WTC11 (cell line): Measurements from ENCODE around the gene TOMM40L. TPM values are rescaled to one million over a fixed set of nuclear protein-coding genes. Genes with fewer than 3 reads are reported as not detected.

Experiments used
- ATAC-seq: fragments of 200-7000 bp; cut with Tn5 transposase; 2 replicates; pipeline ENCODE4 v1.10.0; 2021; ENCODE audit warnings: mild to moderate bottlenecking, moderate library complexity
- CTCF ChIA-PET: fragments of 300-600 bp; sonication (Branson Sonifier 250); formaldehyde crosslinking; loops from one replicate; lab custom pipeline; 2021; ENCODE audit warnings: antibody characterized with exemption; lab: Charles Lee
- POLR2A ChIA-PET: fragments of 350-600 bp; sonication (Branson Sonifier 250); formaldehyde crosslinking; loops from one replicate; lab custom pipeline; 2021; ENCODE audit warnings: antibody characterized with exemption; lab: Charles Lee
- DNase-seq: peaks from one replicate; pipeline ENCODE4 v3.0.0; 2021; ENCODE audit warnings: low spot score
- H3K27ac Mint-ChIP-seq: 2 replicates; pipeline ENCODE4 v1.8.0; 2021; ENCODE audit warnings: mixed read lengths
- H3K27me3 Mint-ChIP-seq: 2 replicates; pipeline ENCODE4 v1.8.0; 2021; ENCODE audit warnings: low read depth, mild to moderate bottlenecking, moderate library complexity, mixed read lengths
- H3K36me3 Mint-ChIP-seq: 2 replicates; pipeline ENCODE4 v1.8.0; 2021; ENCODE audit warnings: mixed read lengths
- H3K4me1 Mint-ChIP-seq: 2 replicates; pipeline ENCODE4 v1.8.0; 2022; ENCODE audit warnings: mixed read lengths
- H3K4me3 Mint-ChIP-seq: 2 replicates; pipeline ENCODE4 v1.8.0; 2021; ENCODE audit warnings: mild to moderate bottlenecking, moderate library complexity, mixed read lengths
- H3K9me3 Mint-ChIP-seq: 2 replicates; pipeline ENCODE4 v1.8.0; 2021; ENCODE audit warnings: mixed read lengths
- CBFB ChIP-seq: sonication (generic); formaldehyde crosslinking; IDR thresholded peaks from 2 replicates; pipeline ENCODE4 v1.8.1; 2022; ENCODE audit warnings: mild to moderate bottlenecking, low read depth, missing genetic modification reagents
- CREB1 ChIP-seq: sonication (generic); formaldehyde crosslinking; IDR thresholded peaks from 2 replicates; pipeline ENCODE4 v1.8.0; 2023; ENCODE audit warnings: mild to moderate bottlenecking, missing genetic modification reagents
- ESRRA ChIP-seq: sonication (generic); formaldehyde crosslinking; IDR thresholded peaks from 2 replicates; pipeline ENCODE4 v1.8.1; 2022; ENCODE audit warnings: mild to moderate bottlenecking, missing genetic modification reagents, borderline replicate concordance
- GABPB1 ChIP-seq: sonication (generic); formaldehyde crosslinking; IDR thresholded peaks from 2 replicates; pipeline ENCODE4 v1.8.1; 2023; ENCODE audit warnings: mild to moderate bottlenecking, missing genetic modification reagents
- JUN ChIP-seq: sonication (generic); formaldehyde crosslinking; IDR thresholded peaks from 2 replicates; pipeline ENCODE4 v1.8.0; 2023; ENCODE audit warnings: mild to moderate bottlenecking, missing genetic modification reagents
- TEAD1 ChIP-seq: sonication (generic); formaldehyde crosslinking; IDR thresholded peaks from 2 replicates; pipeline ENCODE4 v1.8.0; 2022; ENCODE audit warnings: mild to moderate bottlenecking, missing genetic modification reagents
- total RNA-seq: library from RNA; stranded (reverse); gene quantifications from 3 replicates; pipeline ENCODE4 v1.2.3, GENCODE V29; 2021
- TF ChIP-seq, protein P1 (sequence below): sonication (generic); formaldehyde crosslinking; IDR thresholded peaks from 2 replicates; pipeline ENCODE4 v1.8.1; 2023; ENCODE audit warnings: mild to moderate bottlenecking, missing genetic modification reagents, moderate library complexity
- TF ChIP-seq, protein P2 (sequence below): sonication (generic); formaldehyde crosslinking; IDR thresholded peaks from 2 replicates; pipeline ENCODE4 v1.8.1; 2022; ENCODE audit warnings: low read depth, missing genetic modification reagents, borderline replicate concordance
- TF ChIP-seq, protein P3 (sequence below): sonication (generic); formaldehyde crosslinking; IDR thresholded peaks from 2 replicates; pipeline ENCODE4 v1.8.0; 2022; ENCODE audit warnings: mild to moderate bottlenecking, missing genetic modification reagents
- TF ChIP-seq, protein P4 (sequence below): sonication (generic); formaldehyde crosslinking; IDR thresholded peaks from 2 replicates; pipeline ENCODE4 v1.8.0; 2023; ENCODE audit warnings: missing genetic modification reagents, mild to moderate bottlenecking, borderline replicate concordance
- TF ChIP-seq, protein P5 (sequence below): sonication (generic); formaldehyde crosslinking; IDR thresholded peaks from 2 replicates; pipeline ENCODE4 v1.8.0; 2022; ENCODE audit warnings: mild to moderate bottlenecking, missing genetic modification reagents
- TF ChIP-seq, protein P6 (sequence below): fragments of 250-450 bp; sonication (Bioruptor Pico); IDR thresholded peaks from 2 replicates; pipeline ENCODE4 v1.9.0; 2021; ENCODE audit warnings: mild to moderate bottlenecking
- TF ChIP-seq, protein P7 (sequence below): sonication (generic); formaldehyde crosslinking; IDR thresholded peaks from 2 replicates; pipeline ENCODE4 v1.8.0; 2023; ENCODE audit warnings: missing genetic modification reagents

The TOMM40L gene
- total RNA-seq, 1 experiment from 2014 or later = 16.9 TPM

DNA sequence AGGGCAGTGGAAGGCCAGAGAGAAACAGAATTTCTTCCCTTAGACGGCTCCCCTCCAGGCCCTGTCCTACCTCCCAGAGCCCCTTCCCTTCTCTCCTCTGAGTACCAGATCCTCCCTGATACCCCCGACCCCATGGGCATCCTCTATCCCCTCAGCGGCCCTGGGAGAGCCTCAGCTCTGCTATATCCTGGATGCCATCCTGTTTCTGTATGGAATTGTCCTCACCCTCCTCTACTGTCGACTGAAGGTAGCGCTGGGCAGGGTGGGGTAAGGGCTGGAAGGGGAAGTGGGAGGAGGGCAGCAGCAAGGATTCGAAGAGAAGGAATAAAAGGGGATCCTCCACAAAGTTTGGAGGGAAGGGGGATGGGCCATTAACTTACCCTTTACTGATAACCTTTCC, 8.0 kb upstream of the TOMM40L start:
- no peak overlapping the region for H3K27ac Mint-ChIP-seq
- ChIA-PET CTCF (interaction anchor here (1.3 to 3.5 kb wide), 4 partner anchors 8 to 88 kb away, joined by 3 to 29 read pairs (median 6); partner anchors contain the start of gene TOMM40L), POLR2A (interaction anchor here (1.4 kb wide), 1 partner anchor 8 kb away, joined by 5 read pairs; the partner anchor contains the start of gene TOMM40L)
- H3K9me3 Mint-ChIP-seq = no peaks in the 10 kb centered on the region
- ATAC-seq = 0 out of 2 replicates have a peak, but pooled peaks have one; percentile 8
- H3K4me1 Mint-ChIP-seq = peaks cover 33% of the 10 kb centered on the region
- no peak overlapping the region for H3K4me3 Mint-ChIP-seq
- TF ChIP-seq, protein P1, sequence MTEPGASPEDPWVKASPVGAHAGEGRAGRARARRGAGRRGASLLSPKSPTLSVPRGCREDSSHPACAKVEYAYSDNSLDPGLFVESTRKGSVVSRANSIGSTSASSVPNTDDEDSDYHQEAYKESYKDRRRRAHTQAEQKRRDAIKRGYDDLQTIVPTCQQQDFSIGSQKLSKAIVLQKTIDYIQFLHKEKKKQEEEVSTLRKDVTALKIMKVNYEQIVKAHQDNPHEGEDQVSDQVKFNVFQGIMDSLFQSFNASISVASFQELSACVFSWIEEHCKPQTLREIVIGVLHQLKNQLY = no peak
- no peak for TF ChIP-seq CBFB (CRISPR knock-in tag)
- H3K36me3 Mint-ChIP-seq = peaks cover 22% of the 10 kb centered on the region
- no peak for DNase-seq
- no peaks in the 10 kb centered on the region for H3K27me3 Mint-ChIP-seq

DNA sequence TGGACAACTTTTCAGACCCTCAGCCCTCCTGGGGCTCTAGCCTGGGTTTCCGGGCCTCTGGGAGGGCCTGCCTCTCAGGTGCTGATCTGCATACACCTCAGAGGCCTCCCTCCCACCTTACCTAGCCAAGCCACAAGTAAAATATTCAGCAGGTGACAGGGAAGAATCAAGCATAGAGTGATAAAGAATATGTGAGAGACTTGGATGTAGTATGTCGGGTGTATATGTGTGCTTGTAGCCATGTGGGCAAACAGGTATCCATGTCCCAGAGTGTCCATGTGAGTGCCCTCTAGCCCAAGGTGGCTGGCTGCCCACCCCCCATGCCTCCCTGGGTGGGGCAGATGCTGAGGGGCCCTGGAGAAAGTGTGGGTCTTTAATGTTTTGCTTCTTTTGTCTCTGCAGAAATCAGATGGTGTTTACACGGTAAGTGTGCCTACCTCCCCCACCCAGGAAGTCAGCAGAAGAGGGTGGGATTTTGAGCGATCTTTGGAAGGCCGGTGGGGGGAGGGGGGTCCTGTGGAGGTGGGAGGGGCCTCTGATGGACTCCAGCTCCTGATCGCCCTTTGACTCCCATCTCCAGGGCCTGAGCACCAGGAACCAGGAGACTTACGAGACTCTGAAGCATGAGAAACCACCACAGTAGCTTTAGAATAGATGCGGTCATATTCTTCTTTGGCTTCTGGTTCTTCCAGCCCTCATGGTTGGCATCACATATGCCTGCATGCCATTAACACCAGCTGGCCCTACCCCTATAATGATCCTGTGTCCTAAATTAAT, 7.4 kb upstream of the TOMM40L start:
- H3K27ac Mint-ChIP-seq = no peak overlapping the region; the same call in 1 of the 2 replicates
- H3K9me3 Mint-ChIP-seq = no peaks in the 10 kb centered on the region
- POLR2A ChIA-PET = no interaction called here
- DNase-seq (no peak), ATAC-seq (peak; percentile 23; the same call in 1 of the 2 replicates)
- H3K36me3 Mint-ChIP-seq = peaks cover 15% of the 10 kb centered on the region
- TF ChIP-seq, protein P2, sequence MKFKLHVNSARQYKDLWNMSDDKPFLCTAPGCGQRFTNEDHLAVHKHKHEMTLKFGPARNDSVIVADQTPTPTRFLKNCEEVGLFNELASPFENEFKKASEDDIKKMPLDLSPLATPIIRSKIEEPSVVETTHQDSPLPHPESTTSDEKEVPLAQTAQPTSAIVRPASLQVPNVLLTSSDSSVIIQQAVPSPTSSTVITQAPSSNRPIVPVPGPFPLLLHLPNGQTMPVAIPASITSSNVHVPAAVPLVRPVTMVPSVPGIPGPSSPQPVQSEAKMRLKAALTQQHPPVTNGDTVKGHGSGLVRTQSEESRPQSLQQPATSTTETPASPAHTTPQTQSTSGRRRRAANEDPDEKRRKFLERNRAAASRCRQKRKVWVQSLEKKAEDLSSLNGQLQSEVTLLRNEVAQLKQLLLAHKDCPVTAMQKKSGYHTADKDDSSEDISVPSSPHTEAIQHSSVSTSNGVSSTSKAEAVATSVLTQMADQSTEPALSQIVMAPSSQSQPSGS (CRISPR knock-in tag) = no peak
- TF ChIP-seq, protein P3, sequence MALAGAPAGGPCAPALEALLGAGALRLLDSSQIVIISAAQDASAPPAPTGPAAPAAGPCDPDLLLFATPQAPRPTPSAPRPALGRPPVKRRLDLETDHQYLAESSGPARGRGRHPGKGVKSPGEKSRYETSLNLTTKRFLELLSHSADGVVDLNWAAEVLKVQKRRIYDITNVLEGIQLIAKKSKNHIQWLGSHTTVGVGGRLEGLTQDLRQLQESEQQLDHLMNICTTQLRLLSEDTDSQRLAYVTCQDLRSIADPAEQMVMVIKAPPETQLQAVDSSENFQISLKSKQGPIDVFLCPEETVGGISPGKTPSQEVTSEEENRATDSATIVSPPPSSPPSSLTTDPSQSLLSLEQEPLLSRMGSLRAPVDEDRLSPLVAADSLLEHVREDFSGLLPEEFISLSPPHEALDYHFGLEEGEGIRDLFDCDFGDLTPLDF (CRISPR knock-in tag) = no peak
- TF ChIP-seq GABPB1 (CRISPR knock-in tag) = peak; percentile 22; the same call in 1 of the 2 replicates
- TF ChIP-seq, protein P4, sequence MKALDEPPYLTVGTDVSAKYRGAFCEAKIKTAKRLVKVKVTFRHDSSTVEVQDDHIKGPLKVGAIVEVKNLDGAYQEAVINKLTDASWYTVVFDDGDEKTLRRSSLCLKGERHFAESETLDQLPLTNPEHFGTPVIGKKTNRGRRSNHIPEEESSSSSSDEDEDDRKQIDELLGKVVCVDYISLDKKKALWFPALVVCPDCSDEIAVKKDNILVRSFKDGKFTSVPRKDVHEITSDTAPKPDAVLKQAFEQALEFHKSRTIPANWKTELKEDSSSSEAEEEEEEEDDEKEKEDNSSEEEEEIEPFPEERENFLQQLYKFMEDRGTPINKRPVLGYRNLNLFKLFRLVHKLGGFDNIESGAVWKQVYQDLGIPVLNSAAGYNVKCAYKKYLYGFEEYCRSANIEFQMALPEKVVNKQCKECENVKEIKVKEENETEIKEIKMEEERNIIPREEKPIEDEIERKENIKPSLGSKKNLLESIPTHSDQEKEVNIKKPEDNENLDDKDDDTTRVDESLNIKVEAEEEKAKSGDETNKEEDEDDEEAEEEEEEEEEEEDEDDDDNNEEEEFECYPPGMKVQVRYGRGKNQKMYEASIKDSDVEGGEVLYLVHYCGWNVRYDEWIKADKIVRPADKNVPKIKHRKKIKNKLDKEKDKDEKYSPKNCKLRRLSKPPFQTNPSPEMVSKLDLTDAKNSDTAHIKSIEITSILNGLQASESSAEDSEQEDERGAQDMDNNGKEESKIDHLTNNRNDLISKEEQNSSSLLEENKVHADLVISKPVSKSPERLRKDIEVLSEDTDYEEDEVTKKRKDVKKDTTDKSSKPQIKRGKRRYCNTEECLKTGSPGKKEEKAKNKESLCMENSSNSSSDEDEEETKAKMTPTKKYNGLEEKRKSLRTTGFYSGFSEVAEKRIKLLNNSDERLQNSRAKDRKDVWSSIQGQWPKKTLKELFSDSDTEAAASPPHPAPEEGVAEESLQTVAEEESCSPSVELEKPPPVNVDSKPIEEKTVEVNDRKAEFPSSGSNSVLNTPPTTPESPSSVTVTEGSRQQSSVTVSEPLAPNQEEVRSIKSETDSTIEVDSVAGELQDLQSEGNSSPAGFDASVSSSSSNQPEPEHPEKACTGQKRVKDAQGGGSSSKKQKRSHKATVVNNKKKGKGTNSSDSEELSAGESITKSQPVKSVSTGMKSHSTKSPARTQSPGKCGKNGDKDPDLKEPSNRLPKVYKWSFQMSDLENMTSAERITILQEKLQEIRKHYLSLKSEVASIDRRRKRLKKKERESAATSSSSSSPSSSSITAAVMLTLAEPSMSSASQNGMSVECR (CRISPR knock-in tag) = no peak
- H3K4me1 Mint-ChIP-seq = peaks cover 33% of the 10 kb centered on the region
- CTCF ChIA-PET = interaction anchor here (1.0 to 1.9 kb wide), 4 partner anchors 8 to 164 kb away, joined by 3 to 7 read pairs (median 4); no protein-coding TSS in a partner anchor
- no peak overlapping the region for H3K4me3 Mint-ChIP-seq
- H3K27me3 Mint-ChIP-seq = no peaks in the 10 kb centered on the region

DNA sequence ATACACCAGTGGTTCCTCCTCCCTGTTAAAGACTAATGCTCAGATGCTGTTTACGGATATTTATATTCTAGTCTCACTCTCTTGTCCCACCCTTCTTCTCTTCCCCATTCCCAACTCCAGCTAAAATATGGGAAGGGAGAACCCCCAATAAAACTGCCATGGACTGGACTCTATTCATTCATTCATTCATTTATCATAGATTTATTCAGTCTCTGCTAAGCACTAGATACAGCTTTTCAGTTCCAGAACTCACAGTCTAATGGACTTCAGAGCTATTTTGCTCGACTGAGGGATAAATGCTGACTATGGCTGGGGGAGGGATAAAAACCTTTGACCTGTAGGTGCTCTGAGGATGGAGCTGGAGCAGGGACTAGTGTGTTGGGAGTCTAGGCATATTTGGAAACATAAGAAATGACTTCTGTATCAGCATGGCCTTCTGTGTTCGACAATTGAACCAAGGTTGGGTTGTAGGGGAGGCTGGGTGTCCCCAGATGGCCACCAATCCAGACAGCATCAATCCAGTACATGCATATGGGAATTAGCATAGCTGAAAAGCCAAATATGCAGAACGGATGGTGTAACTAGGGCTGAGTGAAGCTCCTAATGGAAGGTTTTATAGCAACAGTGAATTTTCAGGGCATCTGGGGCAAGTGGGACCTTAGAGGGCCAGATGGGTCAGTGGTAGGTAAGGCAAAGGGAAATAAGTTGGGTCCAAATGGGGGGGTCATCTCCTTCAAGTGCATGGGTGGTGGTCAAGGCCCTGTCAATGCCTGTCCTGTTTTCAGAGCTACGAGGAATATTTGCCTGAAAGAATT, 6.6 kb upstream of the TOMM40L start:
- ATAC-seq = no peak
- H3K9me3 Mint-ChIP-seq = no peaks in the 10 kb centered on the region
- CTCF ChIA-PET = interaction anchor here (0.9 to 1.4 kb wide), 5 partner anchors 7 to 163 kb away, joined by 3 to 6 read pairs (median 3); partner anchors contain the start of gene ADAMTS4

More for the DNA sequence above, 6.6 kb upstream of the TOMM40L start:
- H3K36me3 Mint-ChIP-seq = peaks cover 8% of the 10 kb centered on the region
- TF ChIP-seq, protein P5, sequence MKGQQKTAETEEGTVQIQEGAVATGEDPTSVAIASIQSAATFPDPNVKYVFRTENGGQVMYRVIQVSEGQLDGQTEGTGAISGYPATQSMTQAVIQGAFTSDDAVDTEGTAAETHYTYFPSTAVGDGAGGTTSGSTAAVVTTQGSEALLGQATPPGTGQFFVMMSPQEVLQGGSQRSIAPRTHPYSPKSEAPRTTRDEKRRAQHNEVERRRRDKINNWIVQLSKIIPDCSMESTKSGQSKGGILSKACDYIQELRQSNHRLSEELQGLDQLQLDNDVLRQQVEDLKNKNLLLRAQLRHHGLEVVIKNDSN (CRISPR knock-in tag) = no peak
- TF ChIP-seq JUN = no peak
- TF ChIP-seq TEAD1 (CRISPR knock-in tag) = no peak
- TF ChIP-seq, protein P6, sequence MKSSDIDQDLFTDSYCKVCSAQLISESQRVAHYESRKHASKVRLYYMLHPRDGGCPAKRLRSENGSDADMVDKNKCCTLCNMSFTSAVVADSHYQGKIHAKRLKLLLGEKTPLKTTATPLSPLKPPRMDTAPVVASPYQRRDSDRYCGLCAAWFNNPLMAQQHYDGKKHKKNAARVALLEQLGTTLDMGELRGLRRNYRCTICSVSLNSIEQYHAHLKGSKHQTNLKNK (CRISPR knock-in tag) = no peak
- TF ChIP-seq ESRRA (CRISPR knock-in tag) = no peak
- no peak for TF ChIP-seq CREB1
- TF ChIP-seq, protein P7, sequence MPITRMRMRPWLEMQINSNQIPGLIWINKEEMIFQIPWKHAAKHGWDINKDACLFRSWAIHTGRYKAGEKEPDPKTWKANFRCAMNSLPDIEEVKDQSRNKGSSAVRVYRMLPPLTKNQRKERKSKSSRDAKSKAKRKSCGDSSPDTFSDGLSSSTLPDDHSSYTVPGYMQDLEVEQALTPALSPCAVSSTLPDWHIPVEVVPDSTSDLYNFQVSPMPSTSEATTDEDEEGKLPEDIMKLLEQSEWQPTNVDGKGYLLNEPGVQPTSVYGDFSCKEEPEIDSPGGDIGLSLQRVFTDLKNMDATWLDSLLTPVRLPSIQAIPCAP = no peak
- POLR2A ChIA-PET = no interaction called here
- no peak overlapping the region for H3K27ac Mint-ChIP-seq
- H3K4me1 Mint-ChIP-seq = peaks cover 38% of the 10 kb centered on the region
- no peaks in the 10 kb centered on the region for H3K27me3 Mint-ChIP-seq
- DNase-seq = no peak
- H3K4me3 Mint-ChIP-seq = no peak overlapping the region
